Measurements from ENCODE around the gene DRC3. TPM values are rescaled to one million over a fixed set of nuclear protein-coding genes. Genes with fewer than 3 reads are reported as not detected.

Gene DRC3
- total RNA-seq, 1 experiment from 2014 or later = 0.68 TPM

DNA sequence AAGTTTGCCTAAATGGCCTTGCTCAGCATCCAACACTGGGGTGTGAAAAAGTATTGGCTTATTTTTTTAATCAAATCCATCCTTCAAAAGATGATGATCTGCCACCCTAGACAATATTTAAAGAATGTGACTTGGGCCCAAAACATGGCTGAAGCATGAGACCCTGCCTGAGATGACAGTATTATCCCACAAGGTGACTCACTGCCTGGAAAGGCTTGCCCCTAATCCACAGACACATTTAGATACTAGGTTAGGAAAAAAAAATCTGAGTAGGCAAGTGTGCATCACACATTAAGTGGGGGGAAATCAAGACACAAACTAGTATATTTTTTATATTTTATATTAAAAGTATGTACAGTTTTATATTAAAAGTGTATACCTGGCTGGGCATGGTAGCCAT is 38.9 kb upstream of the DRC3 start:
- H2BK15ac ChIP-seq (ENCODE audit: low read depth, low read length) = no peak overlapping the region
- H2AFZ ChIP-seq (ENCODE audit: low read length) = no peak overlapping the region
- H3K4me2 ChIP-seq (ENCODE audit: insufficient read depth, insufficient read length, low read length) = no peak overlapping the region
- H3K27ac ChIP-seq (ENCODE audit: insufficient read length, low read depth, low read length) = no peak overlapping the region
- no peaks in the 10 kb centered on the region for H3K27me3 ChIP-seq (ENCODE audit: insufficient read depth, low read length)
- H4K8ac ChIP-seq (replicated peaks; ENCODE audit: insufficient read length, low read depth, low read length) = no peak overlapping the region
- H3K9me3 ChIP-seq (ENCODE audit: control insufficient read depth, low read depth, low read length) = no peaks in the 10 kb centered on the region
- H3K9ac ChIP-seq (ENCODE audit: extremely low read depth, insufficient read length, low read length) = no peak overlapping the region
- H3K4me1 ChIP-seq (ENCODE audit: insufficient read depth, low read length) = no peaks in the 10 kb centered on the region; the same call in 1 of the 2 replicates
- H3K23me2 ChIP-seq (ENCODE audit: insufficient read length, low read depth, low read length, poor library complexity, severe bottlenecking) = no peaks in the 10 kb centered on the region
- H3K23ac ChIP-seq (ENCODE audit: insufficient read length, low read depth, low read length) = no peak overlapping the region
- no peak overlapping the region for H2BK20ac ChIP-seq (ENCODE audit: low read depth, low read length, poor library complexity, severe bottlenecking)
- H3K4me3 Mint-ChIP-seq = no peak overlapping the region
- H3K18ac ChIP-seq (ENCODE audit: insufficient read length, low read depth, low read length) = no peak overlapping the region
- H3K79me1 ChIP-seq (ENCODE audit: insufficient read depth, low read depth, low read length, poor library complexity, severe bottlenecking) = no peaks in the 10 kb centered on the region
- no peak overlapping the region for H2BK5ac ChIP-seq (ENCODE audit: insufficient read length, low read length)
- H3K14ac ChIP-seq (ENCODE audit: insufficient read depth, low read length) = no peak overlapping the region
- DNase-seq = no peak
- no peak overlapping the region for H2AK5ac ChIP-seq (ENCODE audit: insufficient read length, low read length)
- no peak overlapping the region for H3T11ph ChIP-seq (ENCODE audit: low read length)
- H2BK120ac ChIP-seq (ENCODE audit: low read depth, low read length, poor library complexity, severe bottlenecking) = no peak overlapping the region
- no peak overlapping the region for H3K27ac Mint-ChIP-seq
- H3K56ac ChIP-seq (ENCODE audit: insufficient read length, low read depth, low read length) = no peak overlapping the region
- no peak overlapping the region for H4K5ac ChIP-seq (ENCODE audit: insufficient read length, low read depth, low read length)
- H3K27me3 Mint-ChIP-seq (ENCODE audit: low read depth) = no peaks in the 10 kb centered on the region; the same call in 1 of the 2 replicates
- H4K20me1 ChIP-seq (ENCODE audit: control insufficient read depth, insufficient read depth, insufficient read length) = no peaks in the 10 kb centered on the region
- no peak overlapping the region for H3K4ac ChIP-seq (ENCODE audit: low read depth, low read length)
- H4K91ac ChIP-seq (ENCODE audit: insufficient read length, low read depth, low read length) = no peak overlapping the region
- no peaks in the 10 kb centered on the region for H3K36me3 Mint-ChIP-seq (ENCODE audit: insufficient read depth in 1 of 3, low read depth in 3 of 3)
- TF ChIP-seq, protein P1, sequence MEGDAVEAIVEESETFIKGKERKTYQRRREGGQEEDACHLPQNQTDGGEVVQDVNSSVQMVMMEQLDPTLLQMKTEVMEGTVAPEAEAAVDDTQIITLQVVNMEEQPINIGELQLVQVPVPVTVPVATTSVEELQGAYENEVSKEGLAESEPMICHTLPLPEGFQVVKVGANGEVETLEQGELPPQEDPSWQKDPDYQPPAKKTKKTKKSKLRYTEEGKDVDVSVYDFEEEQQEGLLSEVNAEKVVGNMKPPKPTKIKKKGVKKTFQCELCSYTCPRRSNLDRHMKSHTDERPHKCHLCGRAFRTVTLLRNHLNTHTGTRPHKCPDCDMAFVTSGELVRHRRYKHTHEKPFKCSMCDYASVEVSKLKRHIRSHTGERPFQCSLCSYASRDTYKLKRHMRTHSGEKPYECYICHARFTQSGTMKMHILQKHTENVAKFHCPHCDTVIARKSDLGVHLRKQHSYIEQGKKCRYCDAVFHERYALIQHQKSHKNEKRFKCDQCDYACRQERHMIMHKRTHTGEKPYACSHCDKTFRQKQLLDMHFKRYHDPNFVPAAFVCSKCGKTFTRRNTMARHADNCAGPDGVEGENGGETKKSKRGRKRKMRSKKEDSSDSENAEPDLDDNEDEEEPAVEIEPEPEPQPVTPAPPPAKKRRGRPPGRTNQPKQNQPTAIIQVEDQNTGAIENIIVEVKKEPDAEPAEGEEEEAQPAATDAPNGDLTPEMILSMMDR (conservative IDR thresholded peaks at IDR 0.05) = no peak
- no peak overlapping the region for H2BK12ac ChIP-seq (ENCODE audit: insufficient read length, low read depth, low read length)
- peaks cover 5 to 14% of the 10 kb centered on the region in 2 experiments for H3K4me1 Mint-ChIP-seq
- H3K9me3 Mint-ChIP-seq = no peaks in the 10 kb centered on the region
- no peaks in the 10 kb centered on the region for H3K79me2 ChIP-seq (ENCODE audit: insufficient read depth, low read length)
